Measurements from ENCODE around the gene KCNQ5. TPM values are rescaled to one million over a fixed set of nuclear protein-coding genes. Genes with fewer than 3 reads are reported as not detected.

The KCNQ5 gene
- total and polyA plus RNA-seq, 4 donors = 0.15 to 8.1 (median 2.4) TPM

- ATAC-seq (ENCODE audit: low FRiP score) (no peak), DNase-seq (no peak)
- Histone ChIP-seq H3K9me3 (ENCODE audit: control insufficient read depth, low read length) (no peaks in the 10 kb centered on the region), H3K36me3 (ENCODE audit: control insufficient read depth in 1 of 2, insufficient read depth in 2 of 2, low read length in 1 of 2) (no peaks in the 10 kb centered on the region), H3K27me3 (ENCODE audit: control insufficient read depth in 1 of 2, insufficient read depth in 2 of 2, low read length in 1 of 2) (no peaks in the 10 kb centered on the region), H3K4me3 (ENCODE audit: low read length in 2 of 2) (no peak overlapping the region), H3K27ac (ENCODE audit: low read depth in 1 of 2, low read length in 2 of 2) (no peak overlapping the region), H3K4me1 (ENCODE audit: control insufficient read depth in 1 of 2, insufficient read depth in 2 of 2, low read length in 2 of 2) (no peaks in the 10 kb centered on the region)
- WGBS, 2 donors = 92 to 97% methylated on average over 2 of the region's 2 CpGs
- intact Hi-C loops (cut with DNase I) = no loop called here
Observed at GRCh38 chr6:72733045-72733444, 111.2 kb downstream of the KCNQ5 start.

- no peaks in the 10 kb centered on the region for H3K9me3 ChIP-seq (ENCODE audit: control insufficient read depth, low read length)
- DNase-seq = no peak
- H3K4me3 ChIP-seq (ENCODE audit: low read length in 2 of 2) = no peak overlapping the region
- no peak overlapping the region for H3K27ac ChIP-seq (ENCODE audit: low read depth in 1 of 2, low read length in 2 of 2)
- no peaks in the 10 kb centered on the region for H3K4me1 ChIP-seq (ENCODE audit: control insufficient read depth in 1 of 2, insufficient read depth in 2 of 2, low read length in 2 of 2)
- H3K27me3 ChIP-seq (ENCODE audit: control insufficient read depth in 1 of 2, insufficient read depth in 2 of 2, low read length in 1 of 2) = no peaks in the 10 kb centered on the region
- H3K36me3 ChIP-seq (ENCODE audit: control insufficient read depth in 1 of 2, insufficient read depth in 2 of 2, low read length in 1 of 2) = no peaks in the 10 kb centered on the region
- ATAC-seq (ENCODE audit: low FRiP score) = no peak
- 92 to 95% methylated on average over 4 of the region's 4 CpGs for WGBS, 2 donors
- intact Hi-C loops (cut with DNase I) = no loop called here
Observed at GRCh38 chr6:72738091-72738490, 116.2 kb downstream of the KCNQ5 start.

- ATAC-seq (ENCODE audit: low FRiP score) (no peak), DNase-seq (no peak)
- Histone ChIP-seq H3K27ac (ENCODE audit: low read depth in 1 of 2, low read length in 2 of 2) (no peak overlapping the region), H3K27me3 (ENCODE audit: control insufficient read depth in 1 of 2, insufficient read depth in 2 of 2, low read length in 1 of 2) (no peaks in the 10 kb centered on the region), H3K36me3 (ENCODE audit: control insufficient read depth in 1 of 2, insufficient read depth in 2 of 2, low read length in 1 of 2) (no peaks in the 10 kb centered on the region), H3K9me3 (ENCODE audit: control insufficient read depth, low read length) (no peaks in the 10 kb centered on the region), H3K4me3 (ENCODE audit: low read length in 2 of 2) (no peak overlapping the region), H3K4me1 (ENCODE audit: control insufficient read depth in 1 of 2, insufficient read depth in 2 of 2, low read length in 2 of 2) (no peaks in the 10 kb centered on the region)
- 86 to 88% methylated on average over 3 of the region's 3 CpGs for WGBS, 2 donors
- intact Hi-C loops (cut with DNase I) = no loop called here
Observed at GRCh38 chr6:72739368-72739779, 117.5 kb downstream of the KCNQ5 start.

- 83 to 90% methylated on average over 2 of the region's 2 CpGs for WGBS, 2 donors
- intact Hi-C loops (cut with DNase I) = no loop called here
Observed at GRCh38 chr6:72740135-72740534, 118.3 kb downstream of the KCNQ5 start.

GRCh38 chr6:72741083-72741482 is 119.2 kb downstream of the KCNQ5 start:
- Histone ChIP-seq H3K9me3 (ENCODE audit: control insufficient read depth, low read length) (no peaks in the 10 kb centered on the region), H3K4me3 (ENCODE audit: low read length in 2 of 2) (no peak overlapping the region), H3K27me3 (ENCODE audit: control insufficient read depth in 1 of 2, insufficient read depth in 2 of 2, low read length in 1 of 2) (no peaks in the 10 kb centered on the region), H3K36me3 (ENCODE audit: control insufficient read depth in 1 of 2, insufficient read depth in 2 of 2, low read length in 1 of 2) (no peaks in the 10 kb centered on the region), H3K4me1 (ENCODE audit: control insufficient read depth in 1 of 2, insufficient read depth in 2 of 2, low read length in 2 of 2) (peaks cover 2 to 6% of the 10 kb centered on the region in 2 donors), H3K27ac (ENCODE audit: low read depth in 1 of 2, low read length in 2 of 2) (no peak overlapping the region)
- DNase-seq = no peak
- ATAC-seq (ENCODE audit: low FRiP score) = no peak
- intact Hi-C loops (cut with DNase I) = no loop called here
- 92% methylated on average over 3 of the region's 3 CpGs for WGBS, 2 donors

More at GRCh38 chr6:72740135-72740534, 118.3 kb downstream of the KCNQ5 start:
- no peaks in the 10 kb centered on the region for H3K36me3 ChIP-seq (ENCODE audit: control insufficient read depth in 1 of 2, insufficient read depth in 2 of 2, low read length in 1 of 2)
- H3K4me1 ChIP-seq (ENCODE audit: control insufficient read depth in 1 of 2, insufficient read depth in 2 of 2, low read length in 2 of 2) = peaks cover 0 to under 1% of the 10 kb centered on the region in 2 donors
- no peak overlapping the region for H3K27ac ChIP-seq (ENCODE audit: low read depth in 1 of 2, low read length in 2 of 2)
- no peaks in the 10 kb centered on the region for H3K27me3 ChIP-seq (ENCODE audit: control insufficient read depth in 1 of 2, insufficient read depth in 2 of 2, low read length in 1 of 2)
- no peak for DNase-seq
- H3K4me3 ChIP-seq (ENCODE audit: low read length in 2 of 2) = no peak overlapping the region
- no peak for ATAC-seq (ENCODE audit: low FRiP score)
- no peaks in the 10 kb centered on the region for H3K9me3 ChIP-seq (ENCODE audit: control insufficient read depth, low read length)

GRCh38 chr6:72742001-72742673 is 120.3 kb downstream of the KCNQ5 start:
- Histone ChIP-seq H3K27me3 (ENCODE audit: control insufficient read depth in 1 of 2, insufficient read depth in 2 of 2, low read length in 1 of 2) (no peaks in the 10 kb centered on the region), H3K9me3 (ENCODE audit: control insufficient read depth, low read length) (no peaks in the 10 kb centered on the region), H3K27ac (ENCODE audit: low read depth in 1 of 2, low read length in 2 of 2) (no peak overlapping the region), H3K4me1 (ENCODE audit: control insufficient read depth in 1 of 2, insufficient read depth in 2 of 2, low read length in 2 of 2) (peaks cover 2 to 6% of the 10 kb centered on the region in 2 donors), H3K4me3 (ENCODE audit: low read length in 2 of 2) (no peak overlapping the region), H3K36me3 (ENCODE audit: control insufficient read depth in 1 of 2, insufficient read depth in 2 of 2, low read length in 1 of 2) (no peaks in the 10 kb centered on the region)
- intact Hi-C loops (cut with DNase I) = no loop called here
- WGBS, 2 donors = 95 to 96% methylated on average over 5 of the region's 5 CpGs
- DNase-seq (no peak), ATAC-seq (ENCODE audit: low FRiP score) (no peak)

GRCh38 chr6:72746276-72746675 is 124.4 kb downstream of the KCNQ5 start:
- ATAC-seq (ENCODE audit: low FRiP score) (no peak), DNase-seq (no peak)
- intact Hi-C loops (cut with DNase I) = loop anchor here in 1 of 2 donors (5.0 kb wide), 3 partner anchors 116 to 201 kb away; partner anchors contain the start of gene KCNQ5
- H3K27me3 ChIP-seq (ENCODE audit: control insufficient read depth in 1 of 2, insufficient read depth in 2 of 2, low read length in 1 of 2) = no peaks in the 10 kb centered on the region
- H3K9me3 ChIP-seq (ENCODE audit: control insufficient read depth, low read length) = no peaks in the 10 kb centered on the region
- no peak overlapping the region for H3K27ac ChIP-seq (ENCODE audit: low read depth in 1 of 2, low read length in 2 of 2)
- H3K4me1 ChIP-seq (ENCODE audit: control insufficient read depth in 1 of 2, insufficient read depth in 2 of 2, low read length in 2 of 2) = peaks cover 2 to 8% of the 10 kb centered on the region in 2 donors
- H3K36me3 ChIP-seq (ENCODE audit: control insufficient read depth in 1 of 2, insufficient read depth in 2 of 2, low read length in 1 of 2) = no peaks in the 10 kb centered on the region
- no peak overlapping the region for H3K4me3 ChIP-seq (ENCODE audit: low read length in 2 of 2)
- WGBS, 2 donors = 84 to 89% methylated on average over 2 of the region's 2 CpGs

- Histone ChIP-seq H3K27ac (ENCODE audit: low read depth in 1 of 2, low read length in 2 of 2) (no peak overlapping the region), H3K4me3 (ENCODE audit: low read length in 2 of 2) (no peak overlapping the region), H3K9me3 (ENCODE audit: control insufficient read depth, low read length) (no peaks in the 10 kb centered on the region), H3K4me1 (ENCODE audit: control insufficient read depth in 1 of 2, insufficient read depth in 2 of 2, low read length in 2 of 2) (peaks cover 2 to 8% of the 10 kb centered on the region in 2 donors), H3K27me3 (ENCODE audit: control insufficient read depth in 1 of 2, insufficient read depth in 2 of 2, low read length in 1 of 2) (no peaks in the 10 kb centered on the region), H3K36me3 (ENCODE audit: control insufficient read depth in 1 of 2, insufficient read depth in 2 of 2, low read length in 1 of 2) (no peaks in the 10 kb centered on the region)
- ATAC-seq (ENCODE audit: low FRiP score) = peak; percentile 29
- WGBS, 2 donors = 0 to 2% methylated on average over 1 of the region's 1 CpG
- intact Hi-C loops (cut with DNase I) = loop anchor here in 1 of 2 donors (5.0 kb wide), 3 partner anchors 114 to 199 kb away; partner anchors contain the start of gene KCNQ5
- no peak for DNase-seq
Observed at GRCh38 chr6:72748759-72749158, 126.9 kb downstream of the KCNQ5 start.

GRCh38 chr6:72755752-72756151 is 133.9 kb downstream of the KCNQ5 start:
- intact Hi-C loops (cut with DNase I) = loop anchor here in 1 of 2 donors (5.0 kb wide), 1 partner anchor 133 kb away; the partner anchor contains the start of gene KCNQ5
- Histone ChIP-seq H3K27me3 (ENCODE audit: control insufficient read depth in 1 of 2, insufficient read depth in 2 of 2, low read length in 1 of 2) (no peaks in the 10 kb centered on the region), H3K27ac (ENCODE audit: low read depth in 1 of 2, low read length in 2 of 2) (no peak overlapping the region), H3K36me3 (ENCODE audit: control insufficient read depth in 1 of 2, insufficient read depth in 2 of 2, low read length in 1 of 2) (no peaks in the 10 kb centered on the region), H3K9me3 (ENCODE audit: control insufficient read depth, low read length) (no peaks in the 10 kb centered on the region), H3K4me1 (ENCODE audit: control insufficient read depth in 1 of 2, insufficient read depth in 2 of 2, low read length in 2 of 2) (peaks cover 0 to 7% of the 10 kb centered on the region in 2 donors), H3K4me3 (ENCODE audit: low read length in 2 of 2) (no peak overlapping the region)
- DNase-seq = no peak
- no peak for ATAC-seq (ENCODE audit: low FRiP score)
- 54 to 66% methylated on average over 2 of the region's 2 CpGs for WGBS, 2 donors

All from aorta (tissue), 5 donors.